B cell (primary cell): Measurements from ENCODE around the gene XPC. TPM values are rescaled to one million over a fixed set of nuclear protein-coding genes. Genes with fewer than 3 reads are reported as not detected.

Experiments used
- ATAC-seq: fragments of 200-7000 bp; cut with Tn5 transposase; one replicate; pipeline ENCODE4 v1.10.0; 2021; ENCODE audit warnings: low read depth, mild to moderate bottlenecking, moderate number of reproducible peaks, moderate library complexity
- CTCF ChIA-PET: fragments of 350-600 bp; sonication (Branson Sonifier 250); formaldehyde crosslinking; loops from one replicate; lab custom pipeline; 2021; ENCODE audit warnings: antibody characterized with exemption, inconsistent platforms; lab: Charles Lee
- POLR2A ChIA-PET: fragments of 350-600 bp; sonication (Branson Sonifier 250); formaldehyde crosslinking; loops from one replicate; lab custom pipeline; 2021; ENCODE audit warnings: antibody characterized with exemption; lab: Charles Lee
- DNase-seq: peaks from one replicate; pipeline ENCODE4 v3.0.0; 2013
- H2AFZ ChIP-seq: 2 replicates; pipeline ENCODE4 v1.6.1; 2012; ENCODE audit warnings: mild to moderate bottlenecking, low read depth, low read length; ENCODE audit not compliant: insufficient read depth, poor library complexity, severe bottlenecking
- H3K27ac ChIP-seq, 2 donors: 1 replicate in 1 of 2; 2 replicates in 1 of 2; pipeline ENCODE4 v1.5.1; 2012 to 2013; ENCODE audit warnings: low read length in 2 of 2, mild to moderate bottlenecking in 2 of 2, moderate library complexity in 1 of 2
- H3K27me3 ChIP-seq, 4 experiments: fragments of 200-600 bp in 1 of 4; sonication (generic) in 1 of 4; replicated peaks in 1 of 4; 1 replicate in 2 of 4; 2 replicates in 2 of 4; pipeline versions ENCODE4 v1.6.1 to v1.7.0; 2013 to 2016; ENCODE audit warnings: low read length in 3 of 4, mild to moderate bottlenecking in 2 of 4, mixed read lengths in 1 of 4, moderate library complexity in 1 of 4; ENCODE audit not compliant: insufficient read depth in 4 of 4, control insufficient read depth in 3 of 4; ENCODE audit errors: control extremely low read depth in 1 of 4
- H3K36me3 ChIP-seq, 2 experiments: replicated peaks in 1 of 2; 1 replicate in 1 of 2; 2 replicates in 1 of 2; pipeline versions ENCODE4 v1.6.1 to v1.7.1; 2013; ENCODE audit warnings: low read length in 1 of 2; ENCODE audit not compliant: insufficient read depth in 2 of 2, control insufficient read depth in 1 of 2; ENCODE audit errors: control extremely low read depth in 1 of 2, extremely low read depth in 1 of 2
- H3K4me1 ChIP-seq, 2 donors: fragments of 200-600 bp in 1 of 2; sonication (generic) in 1 of 2; 1 replicate in 1 of 2; 2 replicates in 1 of 2; pipeline versions ENCODE4 v1.5.1 to v1.6.1; 2013 to 2017; ENCODE audit warnings: low read length in 2 of 2; ENCODE audit not compliant: control insufficient read depth in 2 of 2, insufficient read depth in 2 of 2
- H3K4me2 ChIP-seq: replicated peaks from 2 replicates; pipeline ENCODE3; 2012; ENCODE audit warnings: mild to moderate bottlenecking, low read depth, low read length; ENCODE audit not compliant: poor library complexity, severe bottlenecking
- H3K4me3 ChIP-seq, 5 experiments: fragments of 200-600 bp in 1 of 5; sonication (generic) in 1 of 5; 1 replicate in 3 of 5; 2 replicates in 2 of 5; pipeline versions ENCODE4 v1.5.1 to v1.7.0; 2011 to 2016; ENCODE audit warnings: low read length in 4 of 5, mild to moderate bottlenecking in 4 of 5, low read depth in 2 of 5, control low read depth in 1 of 5, moderate library complexity in 1 of 5; ENCODE audit not compliant: insufficient read depth in 1 of 5; ENCODE audit errors: control extremely low read depth in 1 of 5, extremely low read depth in 1 of 5
- H3K79me2 ChIP-seq: fragments of 200-600 bp; sonication (generic); one replicate; pipeline ENCODE4 v1.6.0; 2016; ENCODE audit warnings: low read length; ENCODE audit not compliant: control insufficient read depth, insufficient read depth
- H3K9ac ChIP-seq: fragments of 200-600 bp; sonication (generic); 2 replicates; pipeline ENCODE4 v1.6.1; 2017; ENCODE audit warnings: mild to moderate bottlenecking, low read length, moderate library complexity
- H3K9me3 ChIP-seq, 3 donors: one replicate each; pipeline versions ENCODE4 v1.6.1 to v1.7.1; 2013; ENCODE audit warnings: low read length in 2 of 3; ENCODE audit not compliant: control insufficient read depth in 2 of 3, insufficient read depth in 1 of 3; ENCODE audit errors: control extremely low read depth in 1 of 3
- H4K20me1 ChIP-seq: 2 replicates; pipeline ENCODE4 v1.6.0; 2012; ENCODE audit warnings: mild to moderate bottlenecking, low read length; ENCODE audit not compliant: insufficient read depth, control insufficient read depth, poor library complexity, severe bottlenecking
- H3K27ac Mint-ChIP-seq: one replicate; pipeline ENCODE4 v1.8.0; 2021; ENCODE audit warnings: mixed read lengths
- H3K27me3 Mint-ChIP-seq: one replicate; pipeline ENCODE4 v1.8.0; 2021; ENCODE audit warnings: mixed read lengths
- H3K4me1 Mint-ChIP-seq: one replicate; pipeline ENCODE4 v1.8.0; 2021; ENCODE audit warnings: mixed read lengths
- H3K4me3 Mint-ChIP-seq: one replicate; pipeline ENCODE4 v1.8.0; 2021; ENCODE audit warnings: mixed read lengths
- H3K9me3 Mint-ChIP-seq: one replicate; pipeline ENCODE4 v1.8.0; 2022; ENCODE audit warnings: mixed read lengths; ENCODE audit not compliant: insufficient read depth
- CTCF ChIP-seq: fragments of 200-600 bp; IDR thresholded peaks from one replicate; pipeline ENCODE4 v1.8.0; 2022; ENCODE audit warnings: antibody characterized with exemption, mild to moderate bottlenecking
- EZH2 ChIP-seq: IDR thresholded peaks from 2 replicates; pipeline ENCODE4 v1.6.1; 2012; ENCODE audit warnings: borderline replicate concordance, low read depth, mild to moderate bottlenecking, moderate library complexity, low read length; ENCODE audit not compliant: insufficient read depth, poor library complexity, severe bottlenecking
- WGBS: methylation state at CpG from one replicate; pipeline ENCODE4 v1.1.5; 2013; ENCODE audit warnings: missing lambda C conversion rate; ENCODE audit not compliant: insufficient coverage; 5-methylcytosine and 5-hydroxymethylcytosine counted together
- intact Hi-C: fragments of 100-400 bp; cut with micrococcal nuclease; formaldehyde crosslinking; loops from one replicate; pipeline ENCODE4 v1.10.0; 2022
- polyA plus RNA-seq: library from polyadenylated mRNA; depleted of rRNA; stranded (reverse); fragments of >200 nt; gene quantifications from 2 replicates; pipeline ENCODE4 v1.2.3, GENCODE V29; 2012
- total RNA-seq, 2 donors: library from RNA; stranded (reverse); fragments of 120-200 nt in 1 of 2; gene quantifications; 1 replicate in 1 of 2; 2 replicates in 1 of 2; pipeline versions ENCODE4 v1.2.3 to v1.2.4, GENCODE V29; 2013 to 2022

XPC gene
- total and polyA plus RNA-seq, 2 donors (not counting 1 experiment from before 2014, with no cell fraction given): 22.5 to 67.6 TPM

- H3K79me2 ChIP-seq: peaks cover 29% of the 10 kb centered on the region
- no peaks in the 10 kb centered on the region for H3K27me3 Mint-ChIP-seq
- POLR2A ChIA-PET: no interaction called here
Measured at GRCh38 chr3:14194865-14195264, 16.5 kb upstream of the XPC start.

More at GRCh38 chr3:14194865-14195264, 16.5 kb upstream of the XPC start:
- Histone ChIP-seq H3K4me2 (no peak overlapping the region), H3K27me3 (no peaks in the 10 kb centered on the region), H3K4me1 (no peaks in the 10 kb centered on the region), H2AFZ (no peak overlapping the region), H3K9me3 (no peaks in the 10 kb centered on the region), H3K4me3 (no peak overlapping the region), H3K36me3 (peaks cover 3 to 27% of the 10 kb centered on the region in 2 experiments), H4K20me1 (peaks cover 25% of the 10 kb centered on the region), H3K27ac (no peak overlapping the region), H3K9ac (no peak overlapping the region)
- no peaks in the 10 kb centered on the region for H3K9me3 Mint-ChIP-seq
- ATAC-seq (no peak), DNase-seq (no peak)
- no peak for TF ChIP-seq EZH2
- no peak for TF ChIP-seq CTCF
- WGBS: 80% methylated on average over 1 of the region's 4 CpGs
- H3K27ac Mint-ChIP-seq: no peak overlapping the region
- intact Hi-C loops: no loop called here
- H3K4me3 Mint-ChIP-seq: no peak overlapping the region
- CTCF ChIA-PET: interaction anchor here (1.5 kb wide), 1 partner anchor 9 kb away, joined by 7 read pairs; no protein-coding TSS in a partner anchor
- peaks cover 24% of the 10 kb centered on the region for H3K4me1 Mint-ChIP-seq
